Heart left ventricle (tissue), 13 donors: ENCODE data around the gene SPSB1.

Source experiments
- CTCF ChIP-seq, 12 donors: fragments of 200-600 bp; sonication (generic) in 4 of 12; IDR thresholded peaks; one replicate each; pipeline versions ENCODE4 v1.5.0 to v1.8.0; 2018 to 2022; ENCODE audit warnings: antibody characterized with exemption in 12 of 12, mild to moderate bottlenecking in 5 of 12
- POLR2A ChIP-seq, 2 donors: fragments of 450-650 bp; IDR thresholded peaks; one replicate each; pipeline ENCODE4 v1.6.1; 2017; ENCODE audit warnings: antibody characterized with exemption in 2 of 2, mild to moderate bottlenecking in 2 of 2, moderate library complexity in 2 of 2
- donor health status: ischemic (EF 13 %, LVEDD 7.1; RV severe dilation, severe dysfunction).
- donor health status: DM: no; HTN: yes; CAD: no.
- donor health status: DM: no; HTN: no; CAD: no.
- donor health status: ischemic (EF 25% LVEDD 6.9; RV normal size, moderate dysfunction).
- donor health status: ischemic (EF 25% LVEDD 5.7; RV mildly dilated, moderate dysfunction).
- donor health status: ischemic (EF 35%, LVEDD 5.7; RV mildly dilated, moderate dysfunction).
- donor health status: nonischemic (EF 11% LVEDD 7.7; RV severe dilation, severe dysfunction).
- donor health status: DM: yes; HTN: yes; CAD: no.
- donor health status: PGD.
- donor health status: ischemic (EF 29% LVEDD 5.4; RV normal size, mild dysfunction).
- donor health status: nonischemic (EF 23%, LVEDD 6.1; RV moderate dilation, normal function).

GRCh38 chr1:9246841-9247785 lies 45.6 kb upstream of the SPSB1 start:
- TF ChIP-seq CTCF (IDR thresholded peaks at IDR 0.05) (no peak), POLR2A (IDR thresholded peaks at IDR 0.05) (no peak)
